B cell (primary cell): Measurements from ENCODE around the gene B9D1. TPM values are rescaled to one million over a fixed set of nuclear protein-coding genes. Genes with fewer than 3 reads are reported as not detected.

Experiments used
- ATAC-seq: fragments of 200-7000 bp; cut with Tn5 transposase; one replicate; pipeline ENCODE4 v1.10.0; 2021; ENCODE audit warnings: low read depth, mild to moderate bottlenecking, moderate number of reproducible peaks, moderate library complexity
- CTCF ChIA-PET: fragments of 350-600 bp; sonication (Branson Sonifier 250); formaldehyde crosslinking; loops from one replicate; lab custom pipeline; 2021; ENCODE audit warnings: antibody characterized with exemption, inconsistent platforms; lab: Charles Lee
- POLR2A ChIA-PET: fragments of 350-600 bp; sonication (Branson Sonifier 250); formaldehyde crosslinking; loops from one replicate; lab custom pipeline; 2021; ENCODE audit warnings: antibody characterized with exemption; lab: Charles Lee
- DNase-seq: peaks from one replicate; pipeline ENCODE4 v3.0.0; 2013
- H2AFZ ChIP-seq: 2 replicates; pipeline ENCODE4 v1.6.1; 2012; ENCODE audit warnings: mild to moderate bottlenecking, low read depth, low read length; ENCODE audit not compliant: insufficient read depth, poor library complexity, severe bottlenecking
- H3K27ac ChIP-seq, 2 donors: 1 replicate in 1 of 2; 2 replicates in 1 of 2; pipeline ENCODE4 v1.5.1; 2012 to 2013; ENCODE audit warnings: low read length in 2 of 2, mild to moderate bottlenecking in 2 of 2, moderate library complexity in 1 of 2
- H3K27me3 ChIP-seq, 4 experiments: fragments of 200-600 bp in 1 of 4; sonication (generic) in 1 of 4; replicated peaks in 1 of 4; 1 replicate in 2 of 4; 2 replicates in 2 of 4; pipeline versions ENCODE4 v1.6.1 to v1.7.0; 2013 to 2016; ENCODE audit warnings: low read length in 3 of 4, mild to moderate bottlenecking in 2 of 4, mixed read lengths in 1 of 4, moderate library complexity in 1 of 4; ENCODE audit not compliant: insufficient read depth in 4 of 4, control insufficient read depth in 3 of 4; ENCODE audit errors: control extremely low read depth in 1 of 4
- H3K36me3 ChIP-seq, 2 experiments: replicated peaks in 1 of 2; 1 replicate in 1 of 2; 2 replicates in 1 of 2; pipeline versions ENCODE4 v1.6.1 to v1.7.1; 2013; ENCODE audit warnings: low read length in 1 of 2; ENCODE audit not compliant: insufficient read depth in 2 of 2, control insufficient read depth in 1 of 2; ENCODE audit errors: control extremely low read depth in 1 of 2, extremely low read depth in 1 of 2
- H3K4me1 ChIP-seq, 2 donors: fragments of 200-600 bp in 1 of 2; sonication (generic) in 1 of 2; 1 replicate in 1 of 2; 2 replicates in 1 of 2; pipeline versions ENCODE4 v1.5.1 to v1.6.1; 2013 to 2017; ENCODE audit warnings: low read length in 2 of 2; ENCODE audit not compliant: control insufficient read depth in 2 of 2, insufficient read depth in 2 of 2
- H3K4me2 ChIP-seq: replicated peaks from 2 replicates; pipeline ENCODE3; 2012; ENCODE audit warnings: mild to moderate bottlenecking, low read depth, low read length; ENCODE audit not compliant: poor library complexity, severe bottlenecking
- H3K4me3 ChIP-seq, 5 experiments: fragments of 200-600 bp in 1 of 5; sonication (generic) in 1 of 5; 1 replicate in 3 of 5; 2 replicates in 2 of 5; pipeline versions ENCODE4 v1.5.1 to v1.7.0; 2011 to 2016; ENCODE audit warnings: low read length in 4 of 5, mild to moderate bottlenecking in 4 of 5, low read depth in 2 of 5, control low read depth in 1 of 5, moderate library complexity in 1 of 5; ENCODE audit not compliant: insufficient read depth in 1 of 5; ENCODE audit errors: control extremely low read depth in 1 of 5, extremely low read depth in 1 of 5
- H3K79me2 ChIP-seq: fragments of 200-600 bp; sonication (generic); one replicate; pipeline ENCODE4 v1.6.0; 2016; ENCODE audit warnings: low read length; ENCODE audit not compliant: control insufficient read depth, insufficient read depth
- H3K9ac ChIP-seq: fragments of 200-600 bp; sonication (generic); 2 replicates; pipeline ENCODE4 v1.6.1; 2017; ENCODE audit warnings: mild to moderate bottlenecking, low read length, moderate library complexity
- H3K9me3 ChIP-seq, 3 donors: one replicate each; pipeline versions ENCODE4 v1.6.1 to v1.7.1; 2013; ENCODE audit warnings: low read length in 2 of 3; ENCODE audit not compliant: control insufficient read depth in 2 of 3, insufficient read depth in 1 of 3; ENCODE audit errors: control extremely low read depth in 1 of 3
- H4K20me1 ChIP-seq: 2 replicates; pipeline ENCODE4 v1.6.0; 2012; ENCODE audit warnings: mild to moderate bottlenecking, low read length; ENCODE audit not compliant: insufficient read depth, control insufficient read depth, poor library complexity, severe bottlenecking
- H3K27ac Mint-ChIP-seq: one replicate; pipeline ENCODE4 v1.8.0; 2021; ENCODE audit warnings: mixed read lengths
- H3K27me3 Mint-ChIP-seq: one replicate; pipeline ENCODE4 v1.8.0; 2021; ENCODE audit warnings: mixed read lengths
- H3K4me1 Mint-ChIP-seq: one replicate; pipeline ENCODE4 v1.8.0; 2021; ENCODE audit warnings: mixed read lengths
- H3K4me3 Mint-ChIP-seq: one replicate; pipeline ENCODE4 v1.8.0; 2021; ENCODE audit warnings: mixed read lengths
- H3K9me3 Mint-ChIP-seq: one replicate; pipeline ENCODE4 v1.8.0; 2022; ENCODE audit warnings: mixed read lengths; ENCODE audit not compliant: insufficient read depth
- CTCF ChIP-seq: fragments of 200-600 bp; IDR thresholded peaks from one replicate; pipeline ENCODE4 v1.8.0; 2022; ENCODE audit warnings: antibody characterized with exemption, mild to moderate bottlenecking
- EZH2 ChIP-seq: IDR thresholded peaks from 2 replicates; pipeline ENCODE4 v1.6.1; 2012; ENCODE audit warnings: borderline replicate concordance, low read depth, mild to moderate bottlenecking, moderate library complexity, low read length; ENCODE audit not compliant: insufficient read depth, poor library complexity, severe bottlenecking
- WGBS: methylation state at CpG from one replicate; pipeline ENCODE4 v1.1.5; 2013; ENCODE audit warnings: missing lambda C conversion rate; ENCODE audit not compliant: insufficient coverage; 5-methylcytosine and 5-hydroxymethylcytosine counted together
- intact Hi-C: fragments of 100-400 bp; cut with micrococcal nuclease; formaldehyde crosslinking; loops from one replicate; pipeline ENCODE4 v1.10.0; 2022
- polyA plus RNA-seq: library from polyadenylated mRNA; depleted of rRNA; stranded (reverse); fragments of >200 nt; gene quantifications from 2 replicates; pipeline ENCODE4 v1.2.3, GENCODE V29; 2012
- total RNA-seq, 2 donors: library from RNA; stranded (reverse); fragments of 120-200 nt in 1 of 2; gene quantifications; 1 replicate in 1 of 2; 2 replicates in 1 of 2; pipeline versions ENCODE4 v1.2.3 to v1.2.4, GENCODE V29; 2013 to 2022

The B9D1 gene
- total and polyA plus RNA-seq, 2 donors (not counting 1 experiment from before 2014, with no cell fraction given), result 2.5 to 6.9 TPM

- H3K9me3 Mint-ChIP-seq, result no peaks in the 10 kb centered on the region
- Histone ChIP-seq H3K4me2 (no peak overlapping the region), H4K20me1 (peaks cover 12% of the 10 kb centered on the region), H3K4me1 (peaks cover 11 to 13% of the 10 kb centered on the region in 2 donors), H3K9me3 (no peaks in the 10 kb centered on the region), H2AFZ (no peak overlapping the region), H3K9ac (no peak overlapping the region), H3K36me3 (peaks cover 0 to 45% of the 10 kb centered on the region in 2 experiments), H3K79me2 (peaks cover 4% of the 10 kb centered on the region), H3K4me3 (no peak overlapping the region), H3K27ac (no peak overlapping the region), H3K27me3 (peaks cover 0 to 6% (median 0%) of the 10 kb centered on the region in 4 experiments)
- 97% methylated on average over 28 of the region's 31 CpGs for WGBS
- peaks cover 21% of the 10 kb centered on the region for H3K4me1 Mint-ChIP-seq
- intact Hi-C loops, result no loop called here
- no peak overlapping the region for H3K4me3 Mint-ChIP-seq
- H3K27ac Mint-ChIP-seq, result no peak overlapping the region
- ATAC-seq (no peak), DNase-seq (no peak)
- POLR2A ChIA-PET, result no interaction called here
- CTCF ChIA-PET, result interaction anchor here (1.1 kb wide), 1 partner anchor 19 kb away, joined by 3 read pairs; the partner anchor contains the start of gene B9D1
- peaks cover 4% of the 10 kb centered on the region for H3K27me3 Mint-ChIP-seq
- TF ChIP-seq EZH2 (no peak), CTCF (no peak)
Observed at GRCh38 chr17:19381741-19382444, 19.4 kb upstream of the B9D1 start.

- Histone ChIP-seq H2AFZ (no peak overlapping the region), H3K27ac (no peak overlapping the region), H3K4me2 (no peak overlapping the region), H4K20me1 (peaks cover 12% of the 10 kb centered on the region), H3K36me3 (peaks cover 0 to 45% of the 10 kb centered on the region in 2 experiments), H3K79me2 (peaks cover 4% of the 10 kb centered on the region), H3K27me3 (peaks cover 0 to under 1% (median 0%) of the 10 kb centered on the region in 4 experiments), H3K4me3 (no peak overlapping the region), H3K9ac (no peak overlapping the region), H3K9me3 (no peaks in the 10 kb centered on the region), H3K4me1 (peaks cover 13 to 17% of the 10 kb centered on the region in 2 donors)
- H3K4me1 Mint-ChIP-seq, result peaks cover 24% of the 10 kb centered on the region
- DNase-seq (no peak), ATAC-seq (no peak)
- ChIA-PET CTCF (interaction anchor here (4.9 kb wide), 1 partner anchor 17 kb away, joined by 110 read pairs; the partner anchor contains the start of gene B9D1), POLR2A (interaction anchor here (1.7 kb wide), 1 partner anchor 19 kb away, joined by 4 read pairs; the partner anchor contains the start of gene B9D1)
- H3K4me3 Mint-ChIP-seq, result no peak overlapping the region
- H3K27me3 Mint-ChIP-seq, result peaks cover 3% of the 10 kb centered on the region
- no peak overlapping the region for H3K27ac Mint-ChIP-seq
- TF ChIP-seq CTCF (no peak), EZH2 (no peak)
- WGBS, result 98% methylated on average over 5 of the region's 7 CpGs
- intact Hi-C loops, result no loop called here
- H3K9me3 Mint-ChIP-seq, result no peaks in the 10 kb centered on the region
Observed at GRCh38 chr17:19381361-19381740, 18.8 kb upstream of the B9D1 start.
